GM23338 (cell line): Measurements from ENCODE around the gene KIAA0513.

ENCODE experiments used
- CREB1 ChIP-seq: fragments of 250-450 bp; sonication (Bioruptor Pico); IDR thresholded peaks from 2 replicates; pipeline ENCODE4 v1.5.0; 2020; ENCODE audit warnings: low read depth, mild to moderate bottlenecking, moderate library complexity
- ETS1 ChIP-seq: IDR thresholded peaks from 2 replicates; pipeline ENCODE4 v1.6.1; 2016; ENCODE audit warnings: antibody characterized with exemption
- EZH2 ChIP-seq: fragments of 200-600 bp; sonication (generic); IDR thresholded peaks from one replicate; pipeline ENCODE4 v1.8.0; 2017; ENCODE audit warnings: antibody characterized with exemption, mild to moderate bottlenecking, low read depth; ENCODE audit not compliant: unreplicated experiment
- EZH2phosphoT487 ChIP-seq: fragments of 200-600 bp; sonication (generic); IDR thresholded peaks from one replicate; pipeline ENCODE4 v1.8.1; 2018; ENCODE audit warnings: antibody characterized with exemption; ENCODE audit not compliant: unreplicated experiment
- JUNB ChIP-seq: IDR thresholded peaks from one replicate; pipeline ENCODE4 v1.6.1; 2016; ENCODE audit warnings: antibody characterized with exemption; ENCODE audit not compliant: unreplicated experiment
- NANOG ChIP-seq: IDR thresholded peaks from 2 replicates; pipeline ENCODE4 v1.6.1; 2016; ENCODE audit warnings: antibody characterized with exemption, borderline replicate concordance
- POLR2AphosphoS5 ChIP-seq: IDR thresholded peaks from 2 replicates; pipeline ENCODE4 v1.6.1; 2016; ENCODE audit warnings: antibody characterized with exemption, low read depth
- REST ChIP-seq: IDR thresholded peaks from one replicate; pipeline ENCODE4 v1.6.1; 2018; ENCODE audit warnings: antibody characterized with exemption; ENCODE audit not compliant: unreplicated experiment
- STAT1 ChIP-seq: IDR thresholded peaks from one replicate; pipeline ENCODE4 v1.6.1; 2016; ENCODE audit warnings: antibody characterized with exemption; ENCODE audit not compliant: unreplicated experiment
- ZNF114 ChIP-seq: fragments of 250-450 bp; sonication (Bioruptor Pico); IDR thresholded peaks from 2 replicates; pipeline ENCODE4 v1.5.0; 2020; ENCODE audit warnings: mild to moderate bottlenecking, moderate library complexity
- ZNF331 ChIP-seq: fragments of 250-450 bp; sonication (Bioruptor Pico); IDR thresholded peaks from 2 replicates; pipeline ENCODE4 v1.5.0; 2020; ENCODE audit warnings: low read depth, mild to moderate bottlenecking, moderate library complexity
- ZNF462 ChIP-seq: fragments of 250-450 bp; sonication (Bioruptor Pico); IDR thresholded peaks from 2 replicates; pipeline ENCODE4 v1.5.0; 2020; ENCODE audit warnings: mild to moderate bottlenecking, moderate library complexity
- TF ChIP-seq, protein P1 (sequence below), 2 experiments: fragments of 200-600 bp in 1 of 2; sonication (generic) in 1 of 2; conservative IDR thresholded peaks; 2 replicates each; pipeline versions ENCODE4 v1.5.1 to v1.6.1; 2016 to 2017; ENCODE audit warnings: antibody characterized with exemption in 2 of 2, low read depth in 2 of 2, mild to moderate bottlenecking in 2 of 2, moderate library complexity in 1 of 2

GRCh38 chr16:85042606-85043005 is 15.0 kb downstream of the KIAA0513 start:
- TF ChIP-seq, protein P1, sequence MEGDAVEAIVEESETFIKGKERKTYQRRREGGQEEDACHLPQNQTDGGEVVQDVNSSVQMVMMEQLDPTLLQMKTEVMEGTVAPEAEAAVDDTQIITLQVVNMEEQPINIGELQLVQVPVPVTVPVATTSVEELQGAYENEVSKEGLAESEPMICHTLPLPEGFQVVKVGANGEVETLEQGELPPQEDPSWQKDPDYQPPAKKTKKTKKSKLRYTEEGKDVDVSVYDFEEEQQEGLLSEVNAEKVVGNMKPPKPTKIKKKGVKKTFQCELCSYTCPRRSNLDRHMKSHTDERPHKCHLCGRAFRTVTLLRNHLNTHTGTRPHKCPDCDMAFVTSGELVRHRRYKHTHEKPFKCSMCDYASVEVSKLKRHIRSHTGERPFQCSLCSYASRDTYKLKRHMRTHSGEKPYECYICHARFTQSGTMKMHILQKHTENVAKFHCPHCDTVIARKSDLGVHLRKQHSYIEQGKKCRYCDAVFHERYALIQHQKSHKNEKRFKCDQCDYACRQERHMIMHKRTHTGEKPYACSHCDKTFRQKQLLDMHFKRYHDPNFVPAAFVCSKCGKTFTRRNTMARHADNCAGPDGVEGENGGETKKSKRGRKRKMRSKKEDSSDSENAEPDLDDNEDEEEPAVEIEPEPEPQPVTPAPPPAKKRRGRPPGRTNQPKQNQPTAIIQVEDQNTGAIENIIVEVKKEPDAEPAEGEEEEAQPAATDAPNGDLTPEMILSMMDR (conservative IDR thresholded peaks at IDR 0.05; ENCODE audit: low read depth in 2 of 2): no peak
- TF ChIP-seq CREB1 (CRISPR knock-in tag): no peak
- TF ChIP-seq ETS1: no peak
- no peak for TF ChIP-seq POLR2AphosphoS5
- TF ChIP-seq REST: no peak
- no peak for TF ChIP-seq ZNF114 (CRISPR knock-in tag)
- TF ChIP-seq NANOG: no peak
- TF ChIP-seq STAT1: no peak
- no peak for TF ChIP-seq EZH2
- no peak for TF ChIP-seq EZH2phosphoT487
- TF ChIP-seq JUNB: no peak
- no peak for TF ChIP-seq ZNF331 (CRISPR knock-in tag)
- no peak for TF ChIP-seq ZNF462 (CRISPR knock-in tag)
